K562 (cell line): ENCODE results near the gene PCBP3. TPM values are rescaled to one million over a fixed set of nuclear protein-coding genes. Genes with fewer than 3 reads are reported as not detected.

Source experiments
- ATAC-seq: fragments of 200-7000 bp; cut with Tn5 transposase; 3 replicates; pipeline ENCODE4 v1.9.1; 2020; ENCODE audit warnings: moderate library complexity
- BruUV-seq: library from RNA; stranded (reverse); fragments of 400-500 nt; replicated peaks from 2 replicates; lab custom pipeline; 2021; lab: Mats Ljungman, UMichigan
- CTCF ChIA-PET: fragments of 300-600 bp; formaldehyde crosslinking; extraction: SDS; loops from one replicate; lab custom pipeline; 2021; ENCODE audit warnings: low intra/inter-chr PET ratio; lab: Yijun Ruan, JAX
- POLR2A ChIA-PET: fragments of 300-600, 350-650 bp; sonication (Branson Sonifier 250); formaldehyde crosslinking; extraction: SDS; loops from one replicate; lab custom pipeline; 2021; ENCODE audit warnings: antibody characterized with exemption, inconsistent platforms; lab: Yijun Ruan, JAX
- DNase-seq, 4 experiments: peaks; one replicate each; pipeline versions ENCODE4 v3.0.0 to v3.0.0-alpha.2; 2011 to 2018; ENCODE audit warnings: low spot score in 3 of 4, mixed read lengths in 3 of 4; ENCODE audit errors: extremely low read depth in 1 of 4
- FAIRE-seq: peaks from 2 replicates; lab custom pipeline; 2011; peaks lifted over from hg19 to GRCh38; lab: Jason Lieb, UNC
- H2AFZ ChIP-seq: 2 replicates; pipeline ENCODE4 v1.6.0; 2011; ENCODE audit warnings: low read depth, low read length, control low read depth, inconsistent platforms
- H3K27ac ChIP-seq: fragments of 200-600 bp; 3 replicates; pipeline ENCODE4 v1.8.0; 2011; ENCODE audit warnings: low read depth, mild to moderate bottlenecking, control low read depth, inconsistent platforms, low read length, moderate library complexity, mixed read lengths; ENCODE audit errors: extremely low read depth
- H3K27me3 ChIP-seq, 2 experiments: fragments of 300-600 bp in 1 of 2; 2 replicates in 1 of 2; 3 replicates in 1 of 2; pipeline versions ENCODE4 v1.6.0 to v1.8.0; 2011; ENCODE audit warnings: inconsistent platforms in 2 of 2, low read length in 2 of 2, mild to moderate bottlenecking in 1 of 2, mixed read lengths in 1 of 2, moderate library complexity in 1 of 2; ENCODE audit not compliant: control insufficient read depth in 2 of 2, insufficient read depth in 2 of 2
- H3K36me3 ChIP-seq: fragments of 300-600 bp; 3 replicates; pipeline ENCODE4 v1.8.0; 2011; ENCODE audit warnings: mild to moderate bottlenecking, low read length, inconsistent platforms; ENCODE audit not compliant: control insufficient read depth, insufficient read depth
- H3K4me1 ChIP-seq, 2 experiments: fragments of 200-600 bp in 1 of 2; replicated peaks in 1 of 2; 2 replicates in 1 of 2; 3 replicates in 1 of 2; pipeline versions ENCODE4 v1.5.1 to v1.8.0; 2011; ENCODE audit warnings: inconsistent platforms in 2 of 2, low read length in 2 of 2, mild to moderate bottlenecking in 1 of 2, mixed read lengths in 1 of 2, moderate library complexity in 1 of 2; ENCODE audit not compliant: control insufficient read depth in 2 of 2, insufficient read depth in 2 of 2
- H3K4me2 ChIP-seq: 2 replicates; pipeline ENCODE4 v1.6.1; 2011; ENCODE audit warnings: low read length, control low read depth, inconsistent platforms, mixed read lengths; ENCODE audit not compliant: insufficient read depth
- H3K4me3 ChIP-seq: fragments of 200-600 bp; sonication (generic), shearing (Covaris generic); 2 replicates; pipeline ENCODE4 v1.5.1; 2016; ENCODE audit warnings: control low read depth, inconsistent platforms
- H3K79me2 ChIP-seq: fragments of 200-600 bp; 3 replicates; pipeline ENCODE4 v1.8.0; 2011; ENCODE audit warnings: low read length, inconsistent platforms; ENCODE audit not compliant: control insufficient read depth, insufficient read depth
- H3K9ac ChIP-seq, 2 experiments: 2 replicates each; pipeline versions ENCODE4 v1.6.0 to v1.6.1; 2011; ENCODE audit warnings: low read depth in 2 of 2, low read length in 2 of 2, control low read depth in 1 of 2, inconsistent platforms in 1 of 2, mild to moderate bottlenecking in 1 of 2, mixed read lengths in 1 of 2; ENCODE audit not compliant: insufficient read depth in 1 of 2
- H3K9me1 ChIP-seq: one replicate; pipeline ENCODE4 v1.6.0; 2011; ENCODE audit warnings: inconsistent platforms, mild to moderate bottlenecking, low read length, moderate library complexity; ENCODE audit not compliant: control insufficient read depth, insufficient read depth
- H3K9me3 ChIP-seq: replicated peaks from 2 replicates; pipeline ENCODE4 v1.5.1; 2011; ENCODE audit warnings: low read depth, low read length, inconsistent platforms; ENCODE audit not compliant: control insufficient read depth, insufficient read depth
- H4K20me1 ChIP-seq: replicated peaks from 2 replicates; pipeline ENCODE4 v1.6.1; 2011; ENCODE audit warnings: low read length, inconsistent platforms, mixed read lengths; ENCODE audit not compliant: control insufficient read depth, insufficient read depth
- ATF4 ChIP-seq: fragments of 450-650 bp; formaldehyde crosslinking; IDR thresholded peaks from 2 replicates; pipeline ENCODE4 v1.4.0; 2022; ENCODE audit warnings: mild to moderate bottlenecking, moderate library complexity
- E4F1 ChIP-seq: fragments of 250-450 bp; sonication (Bioruptor Pico); IDR thresholded peaks from 2 replicates; pipeline ENCODE4 v1.5.0; 2021; ENCODE audit warnings: mild to moderate bottlenecking, borderline replicate concordance
- EWSR1 ChIP-seq: fragments of 450-650 bp; IDR thresholded peaks from 2 replicates; pipeline ENCODE4 v1.6.1; 2018; ENCODE audit warnings: borderline replicate concordance, mild to moderate bottlenecking, low read depth, moderate library complexity; ENCODE audit not compliant: partially characterized antibody
- MTF1 ChIP-seq: fragments of 250-450 bp; sonication (Bioruptor Pico); IDR thresholded peaks from 2 replicates; pipeline ENCODE4 v1.9.0; 2021; ENCODE audit warnings: moderate library complexity, mild to moderate bottlenecking, inconsistent platforms, borderline replicate concordance
- NFXL1 ChIP-seq: fragments of 450-650 bp; formaldehyde crosslinking; IDR thresholded peaks from 2 replicates; pipeline ENCODE4 v1.4.0; 2021; ENCODE audit warnings: mild to moderate bottlenecking
- PCBP2 ChIP-seq: fragments of 200-400 bp; formaldehyde crosslinking; IDR thresholded peaks from 2 replicates; pipeline ENCODE4 v1.6.1; 2018; ENCODE audit warnings: low read length, low read depth, mild to moderate bottlenecking, moderate library complexity; ENCODE audit not compliant: poor library complexity, severe bottlenecking
- PHB ChIP-seq: fragments of 250-450 bp; sonication (Bioruptor Pico); IDR thresholded peaks from 2 replicates; pipeline ENCODE4 v1.5.0; 2021
- SNRNP70 ChIP-seq: fragments of 200-400 bp; formaldehyde crosslinking; optimal IDR thresholded peaks from 2 replicates; pipeline ENCODE3; 2017; ENCODE audit warnings: low read depth, low read length
- SP1 ChIP-seq: sonication (generic); formaldehyde crosslinking; IDR thresholded peaks from 2 replicates; pipeline ENCODE4 v1.8.1; 2022; ENCODE audit warnings: mild to moderate bottlenecking, missing genetic modification reagents
- ZNF3 ChIP-seq: fragments of 250-450 bp; sonication (Bioruptor Pico); IDR thresholded peaks from 2 replicates; pipeline ENCODE4 v1.5.0; 2021; ENCODE audit warnings: mild to moderate bottlenecking, moderate library complexity
- ZNF766 ChIP-seq: fragments of 200-800 bp; sonication (Bioruptor generic); conservative IDR thresholded peaks from 2 replicates; pipeline ENCODE4 v1.6.1; 2016; ENCODE audit warnings: missing genetic modification characterization, missing compliant biosample characterization
- whole genome bisulfite sequencing: fragments of 100-300 bp; shearing (Covaris generic); methylation state at CpG from one replicate; pipeline ENCODE4 v1.1.6; 2016; ENCODE audit warnings: low coverage, mixed read lengths; ENCODE audit not compliant: insufficient coverage; ENCODE audit errors: missing lambda C conversion rate; 5-methylcytosine and 5-hydroxymethylcytosine counted together
- in situ Hi-C: fragments of 300-500 bp; cut with MboI; formaldehyde crosslinking; loops from 4 replicates; pipeline ENCODE4 v1.15.0; 2018; ENCODE audit warnings: inconsistent platforms, mixed read lengths
- intact Hi-C: fragments of 100-400 bp; cut with micrococcal nuclease; formaldehyde crosslinking; loops from 2 replicates; pipeline ENCODE4 v1.14.2; 2022
- polyA plus RNA-seq, 8 experiments: library from polyadenylated mRNA; depleted of rRNA in 4 of 8; stranded (reverse) in 5 of 8; unstranded in 3 of 8; fragments of >200 nt; fragmentation: Nextera tagmentation in 2 of 8; fragmentation: Illumina TruSeq in 1 of 8; extraction: Ambion mirVana in 2 of 8; extraction: Trizol in 1 of 8; gene quantifications; 2 replicates each; pipeline versions ENCODE4 v1.2.1 to v1.2.3, GENCODE V29; 2011 to 2014; ENCODE audit warnings: inconsistent platforms in 1 of 8, missing spikeins in 1 of 8
- total RNA-seq, 7 experiments: library from RNA; depleted of rRNA in 6 of 7; stranded (reverse); fragments of >200 nt in 6 of 7; fragmentation: Illumina TruSeq in 2 of 7; extraction: Trizol in 2 of 7; gene quantifications; 2 replicates each; pipeline versions ENCODE4 v1.2.1 to v1.2.3, GENCODE V29; 2011 to 2021; ENCODE audit warnings: low replicate concordance in 1 of 7

The PCBP3 gene
- total and polyA plus RNA-seq, 9 of the 15 experiments (the other 6 are each of a cell fraction or from before 2014, with no cell fraction given) = 0.18 TPM; not detected in 8

DNA sequence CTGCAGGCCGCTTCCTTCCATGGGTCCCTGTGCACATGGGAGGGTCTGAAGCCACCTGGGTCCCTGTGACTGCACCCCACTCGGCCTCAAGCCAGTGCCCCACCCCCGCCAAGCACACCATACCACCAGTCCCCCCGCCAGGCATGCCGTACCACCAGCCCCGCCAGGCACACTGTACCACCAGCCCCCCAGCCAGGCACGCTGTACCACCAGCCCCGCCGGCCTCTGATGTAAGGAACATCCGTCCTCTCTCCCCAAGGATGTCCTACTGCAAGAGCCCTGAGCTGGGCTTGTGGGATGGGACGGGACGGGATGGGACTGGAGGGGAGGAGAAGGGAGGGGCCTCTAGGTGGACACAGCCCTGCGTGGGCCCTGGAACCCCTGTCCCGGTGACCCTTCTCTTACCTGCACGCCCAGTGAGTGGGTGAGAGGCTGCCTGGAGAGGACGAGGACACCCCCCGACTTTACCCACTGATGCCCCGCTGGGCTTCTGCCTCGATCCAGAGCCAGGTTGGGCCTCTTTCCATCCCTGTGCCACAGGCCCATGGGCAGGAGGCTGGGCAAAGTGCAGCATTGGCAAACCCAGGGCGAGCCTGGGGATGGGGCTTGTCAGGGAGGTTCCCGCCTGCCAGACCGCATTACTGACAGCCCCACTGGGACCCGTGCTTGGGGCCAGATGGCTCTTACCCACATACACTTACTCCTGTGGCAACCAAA, 297.3 kb downstream of the PCBP3 start:
- POLR2A ChIA-PET = no interaction called here
- BruUV-seq = no TSS peak

More for the DNA sequence above, 297.3 kb downstream of the PCBP3 start:
- FAIRE-seq = no peak
- Histone ChIP-seq H3K9me1 (no peaks in the 10 kb centered on the region), H3K4me1 (peaks cover 0 to 9% of the 10 kb centered on the region in 2 experiments; a peak in 2 of 5 replicates), H3K27me3 (peaks cover 12 to 80% of the 10 kb centered on the region in 2 experiments), H3K36me3 (no peaks in the 10 kb centered on the region), H3K4me2 (no peak overlapping the region), H2AFZ (no peak overlapping the region), H4K20me1 (peaks cover 3% of the 10 kb centered on the region), H3K9ac (no peak overlapping the region), H3K27ac (no peak overlapping the region), H3K9me3 (no peaks in the 10 kb centered on the region), H3K79me2 (no peaks in the 10 kb centered on the region), H3K4me3 (no peak overlapping the region)
- no peak; the same call in 1 of the 3 replicates for ATAC-seq
- in situ Hi-C loops (no loop called here), intact Hi-C loops (no loop called here)
- no peak for TF ChIP-seq EWSR1
- no peak for TF ChIP-seq SP1
- TF ChIP-seq SNRNP70 = no peak
- no peak for TF ChIP-seq E4F1
- no peak for TF ChIP-seq NFXL1 (CRISPR knock-in tag)
- no peak for TF ChIP-seq ZNF3 (CRISPR knock-in tag)
- TF ChIP-seq PCBP2 = no peak
- no peak for TF ChIP-seq ZNF766 (CRISPR knock-in tag)
- TF ChIP-seq PHB = no peak
- no peak for TF ChIP-seq ATF4 (CRISPR knock-in tag)
- no peak for TF ChIP-seq MTF1 (CRISPR knock-in tag)
- no peak for DNase-seq
- CTCF ChIA-PET = no interaction called here
- 1% methylated on average over 14 of the region's 23 CpGs for WGBS
